ENCODE data around the gene GPC5. TPM values are rescaled to one million over a fixed set of nuclear protein-coding genes. Genes with fewer than 3 reads are reported as not detected.

Gene GPC5
- total RNA-seq, 1 donor from 2014 or later = 8.7 TPM

GRCh38 chr13:91554101-91554500, 155.7 kb downstream of the GPC5 start:
- H3K9me3 ChIP-seq = no peaks in the 10 kb centered on the region
- intact Hi-C loops (cut with DNase I) = no loop called here
- no peak overlapping the region for H3K4me3 ChIP-seq
- no peak overlapping the region for H3K27ac ChIP-seq
- DNase-seq = no peak
- TF ChIP-seq CTCF (IDR thresholded peaks at IDR 0.05) = no peak
- no peak for ATAC-seq
- H3K36me3 ChIP-seq = no peaks in the 10 kb centered on the region
- no peaks in the 10 kb centered on the region for H3K27me3 ChIP-seq (ENCODE audit: low read depth)
- no peaks in the 10 kb centered on the region for H3K4me1 ChIP-seq

GRCh38 chr13:91557328-91558090, 159.1 kb downstream of the GPC5 start:
- Histone ChIP-seq H3K36me3 (no peaks in the 10 kb centered on the region), H3K4me3 (no peak overlapping the region), H3K27me3 (ENCODE audit: low read depth) (no peaks in the 10 kb centered on the region), H3K9me3 (no peaks in the 10 kb centered on the region), H3K4me1 (no peaks in the 10 kb centered on the region), H3K27ac (no peak overlapping the region)
- intact Hi-C loops (cut with DNase I) = no loop called here
- ATAC-seq (no peak), DNase-seq (no peak)
- no peak for TF ChIP-seq CTCF (IDR thresholded peaks at IDR 0.05)

- no peaks in the 10 kb centered on the region for H3K36me3 ChIP-seq
- DNase-seq (no peak), ATAC-seq (no peak)
- intact Hi-C loops (cut with DNase I) = no loop called here
- TF ChIP-seq CTCF (IDR thresholded peaks at IDR 0.05) = no peak
- no peaks in the 10 kb centered on the region for H3K9me3 ChIP-seq
- no peak overlapping the region for H3K27ac ChIP-seq
- no peaks in the 10 kb centered on the region for H3K27me3 ChIP-seq (ENCODE audit: low read depth)
- no peak overlapping the region for H3K4me3 ChIP-seq
- H3K4me1 ChIP-seq = no peaks in the 10 kb centered on the region
These were observed 165.4 kb downstream of the GPC5 start for GRCh38 chr13:91563799-91564198.

GRCh38 chr13:91564396-91564795, 166.0 kb downstream of the GPC5 start:
- ATAC-seq (no peak), DNase-seq (no peak)
- intact Hi-C loops (cut with DNase I) = no loop called here
- H3K4me3 ChIP-seq = no peak overlapping the region
- no peak overlapping the region for H3K27ac ChIP-seq
- no peaks in the 10 kb centered on the region for H3K36me3 ChIP-seq
- H3K27me3 ChIP-seq (ENCODE audit: low read depth) = no peaks in the 10 kb centered on the region
- no peak for TF ChIP-seq CTCF (IDR thresholded peaks at IDR 0.05)
- no peaks in the 10 kb centered on the region for H3K9me3 ChIP-seq
- H3K4me1 ChIP-seq = no peaks in the 10 kb centered on the region

GRCh38 chr13:91565296-91565695, 166.9 kb downstream of the GPC5 start:
- intact Hi-C loops (cut with DNase I) = no loop called here
- Histone ChIP-seq H3K36me3 (no peaks in the 10 kb centered on the region), H3K9me3 (no peaks in the 10 kb centered on the region), H3K4me1 (no peaks in the 10 kb centered on the region), H3K27ac (no peak overlapping the region), H3K4me3 (no peak overlapping the region), H3K27me3 (ENCODE audit: low read depth) (no peaks in the 10 kb centered on the region)
- ATAC-seq = no peak
- TF ChIP-seq CTCF (IDR thresholded peaks at IDR 0.05) = no peak
- no peak for DNase-seq
